Stimulated activated CD4-positive, alpha-beta T cell treated with anti-CD3 and anti-CD28 coated beads, Interleukin-1b, Interleukin-23, amount 100 ng/mL, for 24 hours (primary cell): ENCODE results near the gene SGSM2.

Experiments used
- DNase-seq, 4 experiments: peaks; one replicate each; pipeline ENCODE4 v3.0.0-alpha.2; 2020; ENCODE audit warnings: low read depth in 4 of 4, low spot score in 1 of 4

Gene SGSM2

GRCh38 chr17:2337544-2338314 is 428 bp downstream of the SGSM2 start:
- DNase-seq, result peak in 3 of 4 experiments; percentile 32 to 57 (median 38)

GRCh38 chr17:2338315-2338657 is 985 bp downstream of the SGSM2 start:
- DNase-seq, result no peak

DNA sequence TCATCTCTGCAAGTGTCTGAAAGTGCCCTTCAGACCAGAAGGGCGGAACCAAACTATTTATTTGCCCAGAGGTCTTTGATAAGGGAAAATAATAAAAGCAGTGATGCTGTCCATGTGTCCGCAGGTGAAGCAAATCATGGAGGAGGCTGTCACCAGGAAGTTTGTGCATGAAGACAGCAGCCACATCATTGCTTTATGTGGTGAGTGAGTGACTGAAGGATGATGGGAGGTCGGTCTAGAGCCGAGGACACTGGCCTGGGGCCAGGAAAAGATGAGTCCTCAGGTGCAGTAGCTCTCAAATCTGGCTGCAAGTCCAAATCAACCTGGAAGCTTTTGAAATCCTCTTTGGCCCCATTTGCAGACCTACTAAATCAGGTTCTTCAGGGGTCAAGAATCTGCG is 6.1 kb downstream of the SGSM2 start:
- peak in 1 of 4 experiments; percentile 28 for DNase-seq

DNA sequence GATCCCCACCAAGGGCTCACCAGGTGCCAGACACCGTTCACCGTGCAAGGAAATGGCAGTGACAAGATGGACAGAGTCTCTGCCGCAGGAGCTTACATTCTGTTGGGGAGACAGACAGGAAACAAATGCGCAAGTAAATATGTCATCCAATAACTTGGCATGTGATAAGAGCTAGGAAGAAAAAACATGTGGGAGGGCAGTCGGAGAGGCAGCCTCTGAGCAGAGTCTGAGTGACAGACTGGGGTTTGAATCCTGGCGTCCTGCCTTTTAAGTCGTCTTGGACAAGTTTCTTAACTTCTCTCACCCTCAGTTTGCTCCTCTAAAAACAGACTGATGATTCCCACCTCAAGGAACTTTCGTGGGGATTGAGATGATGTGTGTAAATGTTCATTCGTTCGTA is 7.2 kb downstream of the SGSM2 start:
- no peak for DNase-seq

- DNase-seq, result no peak
These were observed 9.2 kb downstream of the SGSM2 start for GRCh38 chr17:2346475-2346874.

DNA sequence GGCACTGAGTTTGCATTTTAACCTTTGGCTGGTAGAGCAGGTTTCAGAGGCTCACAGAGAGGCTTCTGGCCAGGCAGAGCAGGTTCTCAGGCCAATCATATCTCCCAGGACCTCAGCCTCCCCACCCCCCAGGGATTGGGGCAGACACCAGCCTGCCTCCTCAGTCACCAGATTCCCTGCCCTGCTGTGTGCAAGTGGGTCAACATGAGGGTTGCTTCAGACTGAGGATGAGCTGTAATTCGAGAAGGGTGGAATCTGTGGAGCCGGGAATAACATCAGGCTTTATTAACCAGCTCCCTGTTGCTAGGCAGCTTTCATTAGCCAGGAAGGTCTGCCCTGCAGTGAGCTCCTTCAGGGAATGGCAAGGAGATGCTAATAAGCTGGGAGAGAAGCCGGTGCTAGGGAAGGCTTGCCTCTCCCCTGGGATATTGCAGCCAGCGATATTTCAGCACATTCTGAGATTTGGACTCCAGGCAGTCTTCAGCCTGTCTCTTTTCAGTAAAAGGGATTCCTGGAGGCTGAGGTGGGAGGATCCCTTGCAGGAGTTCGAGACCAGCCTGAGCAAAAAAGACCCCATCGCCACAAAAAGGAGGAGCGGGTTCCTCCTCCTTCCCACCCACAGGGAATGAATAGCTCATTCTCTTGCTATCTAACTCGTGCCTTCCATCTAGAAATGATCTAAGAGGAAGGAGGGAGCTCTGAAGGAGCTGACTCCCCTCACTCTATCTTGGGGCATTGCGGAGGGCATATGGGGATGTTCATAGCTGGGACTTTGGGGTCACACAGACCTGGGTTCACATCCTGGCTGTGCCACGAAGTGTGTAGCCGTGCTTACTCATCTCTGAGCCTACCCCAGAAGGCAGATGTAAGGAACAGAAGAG is 10.7 kb downstream of the SGSM2 start:
- no peak for DNase-seq

GRCh38 chr17:2351269-2351668 is 14.0 kb downstream of the SGSM2 start:
- no peak for DNase-seq

GRCh38 chr17:2354311-2354710 is 17.0 kb downstream of the SGSM2 start:
- DNase-seq, result no peak

DNA sequence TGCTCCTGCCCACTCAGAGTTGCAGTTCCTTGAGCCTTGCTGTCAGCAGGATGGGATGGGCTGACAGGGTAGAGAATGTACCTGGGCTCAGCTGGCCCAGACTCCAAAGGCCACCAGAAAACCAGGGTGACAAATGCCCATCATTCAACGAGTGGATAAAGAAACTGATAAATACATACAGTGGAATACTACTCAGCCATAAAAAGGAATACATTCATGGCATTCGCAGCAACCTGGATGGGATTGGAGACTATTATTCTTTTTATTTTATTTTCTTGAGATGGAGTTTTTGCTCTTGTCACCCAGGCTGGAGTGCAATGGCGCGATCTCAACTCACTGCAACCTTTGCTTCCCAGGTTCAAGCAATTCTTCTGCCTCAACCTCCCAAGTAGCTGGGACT is 19.9 kb downstream of the SGSM2 start:
- DNase-seq, result no peak

DNA sequence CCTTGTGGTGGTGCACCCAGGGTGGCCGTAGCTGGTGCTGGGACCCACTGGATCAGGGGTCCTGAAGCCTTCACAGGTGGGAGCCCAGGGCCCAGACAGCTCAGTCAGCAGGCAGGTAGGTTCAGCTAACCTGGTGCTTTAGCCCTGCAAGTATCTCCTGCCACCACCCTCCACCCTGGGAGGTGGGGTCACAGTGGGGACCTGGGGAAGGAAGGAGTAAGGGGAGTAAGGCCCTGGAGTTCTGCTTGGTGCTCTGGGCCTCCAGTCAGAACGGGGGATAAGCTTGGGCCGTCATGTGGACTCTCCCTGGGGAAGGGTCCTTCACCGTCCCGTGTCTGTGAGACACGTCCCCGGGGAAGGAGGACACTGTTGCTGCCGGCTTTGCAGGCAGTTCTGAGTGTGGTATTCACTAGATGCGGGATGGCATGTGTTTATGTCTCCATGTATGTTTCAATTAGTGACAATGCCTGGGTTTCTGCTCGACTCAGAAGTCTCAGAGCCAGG is 20.7 kb downstream of the SGSM2 start:
- no peak for DNase-seq

DNA sequence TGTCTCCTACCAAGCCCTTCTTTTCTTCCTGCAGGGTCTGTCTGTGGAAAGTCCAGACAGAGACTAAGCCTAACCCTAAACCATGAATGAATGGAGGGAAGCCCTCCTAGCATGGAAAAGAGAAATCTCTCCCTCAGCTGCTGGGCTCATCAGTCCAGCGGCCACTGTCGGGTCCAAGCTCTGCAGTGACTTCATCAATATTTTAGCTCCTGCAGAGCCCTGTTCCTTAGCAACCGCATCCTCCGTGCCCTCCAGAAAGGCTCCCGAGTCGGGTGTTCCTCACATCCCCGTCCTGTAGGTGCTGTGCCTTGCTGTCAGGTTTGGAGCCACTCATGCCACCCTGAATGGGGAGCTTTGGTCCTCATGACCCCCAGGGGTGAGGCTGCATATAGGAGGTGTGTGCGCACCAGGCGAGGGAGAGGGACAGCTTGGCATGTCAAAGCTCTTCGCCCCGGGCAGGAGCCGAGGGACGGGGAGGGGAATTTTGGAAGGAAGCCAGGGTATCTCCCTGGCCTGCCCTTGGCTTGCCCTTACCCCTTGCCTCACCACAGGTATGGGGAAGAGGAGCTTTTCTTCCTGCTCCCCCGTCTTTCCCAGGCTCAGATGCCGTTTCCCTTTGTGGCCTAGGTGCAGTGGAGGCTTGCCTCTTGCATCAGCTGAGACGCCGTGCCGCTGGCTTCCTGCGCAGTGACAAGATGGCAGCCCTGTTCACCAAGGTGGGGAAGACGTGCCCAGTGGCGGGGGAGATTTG is 23.9 kb downstream of the SGSM2 start:
- DNase-seq, result no peak

DNA sequence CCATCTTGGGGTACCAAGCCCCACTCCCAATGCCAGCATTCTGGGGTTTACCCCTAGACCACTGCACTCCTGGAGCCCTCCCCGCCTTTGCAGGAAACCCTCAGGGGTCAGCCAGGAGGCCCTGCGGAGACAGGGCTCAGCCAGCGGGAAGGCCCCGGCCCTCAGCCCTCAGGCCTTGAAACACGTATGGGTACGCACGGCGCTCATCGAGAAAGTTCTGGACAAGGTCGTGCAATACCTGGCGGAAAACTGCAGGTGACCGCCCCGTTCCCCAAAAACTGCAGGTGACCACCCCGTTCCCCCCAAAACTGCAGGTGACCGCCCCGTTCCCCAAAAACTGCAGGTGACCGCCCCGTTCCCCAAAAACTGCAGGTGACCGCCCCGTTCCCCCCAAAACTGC is 24.7 kb downstream of the SGSM2 start:
- DNase-seq, result no peak

DNA sequence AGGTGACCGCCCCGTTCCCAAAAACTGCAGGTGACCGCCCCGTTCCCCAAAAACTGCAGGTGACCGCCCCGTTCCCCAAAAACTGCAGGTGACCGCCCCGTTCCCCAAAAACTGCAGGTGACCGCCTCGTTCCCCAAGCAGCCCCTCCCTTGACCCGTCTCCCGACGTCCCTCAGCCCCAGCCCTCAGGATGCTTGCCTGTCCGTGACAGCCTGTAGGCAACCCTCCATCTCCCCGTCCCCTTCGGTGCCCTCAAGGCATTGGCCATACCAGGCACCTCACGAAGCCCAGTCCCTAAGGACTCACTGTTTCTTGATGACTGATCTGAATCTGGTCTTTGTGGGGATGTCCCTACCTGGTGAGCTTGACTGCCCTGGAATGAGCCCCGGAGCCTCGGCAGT is 25.1 kb downstream of the SGSM2 start:
- no peak for DNase-seq

DNA sequence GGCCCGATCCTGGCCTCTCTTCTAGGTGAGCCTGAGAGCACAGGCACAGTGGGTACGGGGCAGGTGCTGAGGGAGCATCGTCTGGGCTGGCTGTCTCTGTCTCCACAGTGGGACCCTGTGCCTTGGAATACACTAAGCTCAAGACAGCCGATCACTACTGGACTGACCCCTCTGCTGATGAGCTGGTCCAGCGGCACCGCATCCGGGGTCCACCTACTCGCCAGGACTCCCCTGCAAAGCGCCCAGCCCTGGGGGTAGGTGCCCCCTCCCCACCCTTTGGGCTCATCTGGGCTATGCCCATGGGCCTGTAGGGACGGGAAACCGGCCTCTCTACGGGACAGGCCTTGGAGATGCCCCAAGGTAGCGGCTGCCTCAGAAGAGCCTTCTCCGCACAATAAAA is 25.6 kb downstream of the SGSM2 start:
- DNase-seq, result no peak

DNA sequence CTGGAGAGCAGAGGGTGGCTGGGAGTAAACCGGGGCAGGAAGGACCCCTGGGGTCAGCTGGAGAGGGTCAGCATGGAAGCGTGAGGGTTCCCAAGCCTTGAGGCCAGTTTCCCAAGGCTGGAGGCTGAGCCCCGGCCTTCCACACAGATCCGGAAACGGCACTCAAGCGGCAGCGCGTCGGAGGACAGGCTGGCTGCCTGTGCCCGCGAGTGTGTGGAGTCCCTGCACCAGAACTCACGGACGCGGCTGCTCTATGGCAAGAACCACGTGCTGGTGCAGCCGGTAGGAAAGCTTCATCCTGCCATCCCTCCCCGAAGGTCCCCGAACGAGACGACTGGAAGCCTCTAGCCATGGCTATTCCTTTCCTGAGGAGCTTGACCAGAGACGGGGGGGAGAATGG is 26.0 kb downstream of the SGSM2 start:
- DNase-seq, result no peak

DNA sequence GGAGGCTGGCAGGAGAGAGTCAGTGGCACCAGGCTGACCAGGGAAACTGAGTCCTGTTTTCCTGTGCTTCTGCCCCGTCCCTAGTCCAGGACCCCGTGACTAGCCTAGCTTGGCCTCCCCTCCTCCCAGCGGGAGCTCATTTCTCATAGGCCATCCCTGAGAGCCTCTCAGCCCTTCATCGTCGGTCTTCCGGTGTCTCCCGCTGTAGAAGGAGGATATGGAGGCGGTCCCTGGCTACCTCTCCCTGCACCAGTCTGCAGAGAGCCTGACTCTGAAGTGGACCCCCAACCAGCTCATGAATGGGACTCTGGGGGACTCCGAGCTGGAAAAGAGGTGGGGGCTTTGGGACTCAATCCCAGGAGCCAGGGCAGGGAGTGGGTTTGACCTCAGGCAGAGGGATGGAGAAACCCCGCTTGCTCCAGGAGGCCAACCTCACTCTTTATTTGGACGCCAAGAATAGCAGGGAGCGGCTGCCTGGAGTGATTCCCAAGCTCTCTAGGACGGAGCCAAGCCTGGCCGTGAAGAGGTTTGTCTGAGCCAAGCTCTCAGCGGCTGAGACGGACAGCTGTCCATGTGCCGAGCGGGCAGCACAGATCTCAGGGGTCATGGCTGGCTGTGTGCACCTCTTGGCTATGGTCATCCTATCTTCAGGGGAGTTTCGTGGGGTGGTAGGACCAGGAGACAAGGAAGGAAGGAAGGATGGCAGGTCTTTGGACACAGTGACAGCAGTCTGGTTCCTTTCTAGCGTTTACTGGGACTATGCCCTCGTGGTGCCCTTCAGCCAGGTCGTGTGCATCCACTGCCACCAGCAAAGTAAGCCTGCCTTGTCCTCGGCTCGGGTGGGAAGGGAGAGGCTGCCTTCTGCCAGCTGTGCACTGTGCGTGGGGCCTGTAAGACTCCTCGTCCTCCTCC is 26.8 kb downstream of the SGSM2 start:
- no peak for DNase-seq

GRCh38 chr17:2364763-2365116 is 27.4 kb downstream of the SGSM2 start:
- no peak for DNase-seq

- no peak for DNase-seq
These were observed 27.8 kb downstream of the SGSM2 start for GRCh38 chr17:2365132-2365531.

- no peak for DNase-seq
These were observed 29.6 kb downstream of the SGSM2 start for GRCh38 chr17:2366747-2367494.

- DNase-seq, result no peak
These were observed 31.1 kb downstream of the SGSM2 start for GRCh38 chr17:2368359-2368758.
